ENCODE measurements around the gene VEPH1. TPM values are rescaled to one million over a fixed set of nuclear protein-coding genes. Genes with fewer than 3 reads are reported as not detected.

Gene VEPH1
- total RNA-seq, 1 donor from 2014 or later: 10.3 TPM

- Mint-ChIP-seq H3K27me3 (ENCODE audit: unreplicated experiment) (peaks cover 2% of the 10 kb centered on the region), H3K9me3 (ENCODE audit: unreplicated experiment) (no peaks in the 10 kb centered on the region), H3K27ac (ENCODE audit: unreplicated experiment) (no peak overlapping the region), H3K4me3 (ENCODE audit: unreplicated experiment) (no peak overlapping the region), H3K4me1 (ENCODE audit: unreplicated experiment) (peaks cover 18% of the 10 kb centered on the region), H3K36me3 (ENCODE audit: low read depth, unreplicated experiment) (no peaks in the 10 kb centered on the region)
- no peak for TF ChIP-seq CTCF (IDR thresholded peaks at IDR 0.05; ENCODE audit: unreplicated experiment)
- no peak for DNase-seq (ENCODE audit: low spot score)
Measured at GRCh38 chr3:157494581-157495281, 8.5 kb downstream of the VEPH1 start.

- TF ChIP-seq CTCF (IDR thresholded peaks at IDR 0.05; ENCODE audit: unreplicated experiment): peak; percentile 78
- Mint-ChIP-seq H3K4me1 (ENCODE audit: unreplicated experiment) (peaks cover 15% of the 10 kb centered on the region), H3K27ac (ENCODE audit: unreplicated experiment) (no peak overlapping the region), H3K4me3 (ENCODE audit: unreplicated experiment) (no peak overlapping the region), H3K9me3 (ENCODE audit: unreplicated experiment) (no peaks in the 10 kb centered on the region), H3K36me3 (ENCODE audit: low read depth, unreplicated experiment) (no peaks in the 10 kb centered on the region), H3K27me3 (ENCODE audit: unreplicated experiment) (peaks cover 3% of the 10 kb centered on the region)
- no peak for DNase-seq (ENCODE audit: low spot score)
Measured at GRCh38 chr3:157493627-157494550, 9.3 kb downstream of the VEPH1 start.

GRCh38 chr3:157491136-157491535 is 12.1 kb downstream of the VEPH1 start:
- DNase-seq (ENCODE audit: low spot score): no peak
- Mint-ChIP-seq H3K4me3 (ENCODE audit: unreplicated experiment) (no peak overlapping the region), H3K36me3 (ENCODE audit: low read depth, unreplicated experiment) (no peaks in the 10 kb centered on the region), H3K9me3 (ENCODE audit: unreplicated experiment) (no peaks in the 10 kb centered on the region), H3K4me1 (ENCODE audit: unreplicated experiment) (peaks cover 13% of the 10 kb centered on the region), H3K27ac (ENCODE audit: unreplicated experiment) (no peak overlapping the region), H3K27me3 (ENCODE audit: unreplicated experiment) (peaks cover 3% of the 10 kb centered on the region)
- TF ChIP-seq CTCF (IDR thresholded peaks at IDR 0.05; ENCODE audit: unreplicated experiment): no peak

GRCh38 chr3:157488144-157488543 is 15.1 kb downstream of the VEPH1 start:
- TF ChIP-seq CTCF (IDR thresholded peaks at IDR 0.05; ENCODE audit: unreplicated experiment): no peak
- Mint-ChIP-seq H3K9me3 (ENCODE audit: unreplicated experiment) (no peaks in the 10 kb centered on the region), H3K4me3 (ENCODE audit: unreplicated experiment) (no peak overlapping the region), H3K27ac (ENCODE audit: unreplicated experiment) (no peak overlapping the region), H3K36me3 (ENCODE audit: low read depth, unreplicated experiment) (no peaks in the 10 kb centered on the region), H3K27me3 (ENCODE audit: unreplicated experiment) (peaks cover 2% of the 10 kb centered on the region), H3K4me1 (ENCODE audit: unreplicated experiment) (no peaks in the 10 kb centered on the region)
- no peak for DNase-seq (ENCODE audit: low spot score)

- Mint-ChIP-seq H3K36me3 (ENCODE audit: low read depth, unreplicated experiment) (no peaks in the 10 kb centered on the region), H3K4me3 (ENCODE audit: unreplicated experiment) (no peak overlapping the region), H3K9me3 (ENCODE audit: unreplicated experiment) (no peaks in the 10 kb centered on the region), H3K4me1 (ENCODE audit: unreplicated experiment) (no peaks in the 10 kb centered on the region), H3K27ac (ENCODE audit: unreplicated experiment) (no peak overlapping the region), H3K27me3 (ENCODE audit: unreplicated experiment) (peaks cover 1% of the 10 kb centered on the region)
- DNase-seq (ENCODE audit: low spot score): no peak
- no peak for TF ChIP-seq CTCF (IDR thresholded peaks at IDR 0.05; ENCODE audit: unreplicated experiment)
Measured at GRCh38 chr3:157487339-157487738, 15.9 kb downstream of the VEPH1 start.

All from endothelial cell (in vitro differentiated cells).